H1 (cell line): ENCODE data around the gene PACSIN2. TPM values are rescaled to one million over a fixed set of nuclear protein-coding genes. Genes with fewer than 3 reads are reported as not detected.

Experiments used
- CTCF ChIA-PET: fragments of 300-600 bp; sonication (Branson Sonifier 250); formaldehyde crosslinking; loops from one replicate; lab custom pipeline; 2021; ENCODE audit not compliant: partially characterized antibody; lab: Charles Lee
- POLR2A ChIA-PET: fragments of 300-600 bp; sonication (Branson Sonifier 250); formaldehyde crosslinking; loops from one replicate; lab custom pipeline; 2021; ENCODE audit warnings: inconsistent platforms; ENCODE audit not compliant: partially characterized antibody; lab: Charles Lee
- DNase-seq, 2 experiments: peaks; one replicate each; pipeline versions ENCODE4 v3.0.0 to v3.0.0-alpha.2; 2010 to 2022; ENCODE audit warnings: low spot score in 2 of 2, low read depth in 1 of 2, mixed read lengths in 1 of 2
- FAIRE-seq: peaks from 2 replicates; lab custom pipeline; 2011; peaks lifted over from hg19 to GRCh38; lab: Jason Lieb, UNC
- H2AFZ ChIP-seq: 2 replicates; pipeline ENCODE4 v1.8.1; 2012; ENCODE audit warnings: low read length, inconsistent platforms
- H2AK5ac ChIP-seq: 2 replicates; pipeline ENCODE4 v1.6.1; 2013; ENCODE audit warnings: low read depth, low read length
- H2BK120ac ChIP-seq: replicated peaks from 2 replicates; pipeline ENCODE3; 2013; ENCODE audit warnings: low read depth, low read length, inconsistent platforms
- H2BK12ac ChIP-seq: 2 replicates; pipeline ENCODE4 v1.6.1; 2013; ENCODE audit warnings: low read depth, low read length
- H2BK15ac ChIP-seq: 2 replicates; pipeline ENCODE4 v1.6.1; 2013; ENCODE audit warnings: low read length
- H2BK20ac ChIP-seq: 2 replicates; pipeline ENCODE4 v1.6.1; 2013; ENCODE audit warnings: low read length
- H2BK5ac ChIP-seq: 2 replicates; pipeline ENCODE4 v1.6.1; 2013; ENCODE audit warnings: low read depth, low read length
- H3K14ac ChIP-seq: 2 replicates; pipeline ENCODE4 v1.6.1; 2013; ENCODE audit warnings: inconsistent platforms; ENCODE audit not compliant: insufficient read length
- H3K18ac ChIP-seq: 2 replicates; pipeline ENCODE4 v1.6.1; 2013; ENCODE audit warnings: low read length; ENCODE audit errors: extremely low read depth
- H3K23ac ChIP-seq: 2 replicates; pipeline ENCODE4 v1.6.1; 2013; ENCODE audit warnings: inconsistent platforms; ENCODE audit not compliant: insufficient read length
- H3K23me2 ChIP-seq: 2 replicates; pipeline ENCODE4 v1.6.1; 2013; ENCODE audit warnings: low read depth, low read length
- H3K27ac ChIP-seq: 2 replicates; pipeline ENCODE4 v1.6.1; 2011; ENCODE audit warnings: low read depth, low read length, inconsistent platforms
- H3K27me3 ChIP-seq, 4 experiments: replicated peaks in 1 of 4; 1 replicate in 1 of 4; 2 replicates in 3 of 4; pipeline versions ENCODE4 v1.6.1 to v1.8.1; 2011 to 2013; ENCODE audit warnings: low read length in 3 of 4, mild to moderate bottlenecking in 3 of 4, inconsistent platforms in 2 of 4, mixed read lengths in 2 of 4, moderate library complexity in 1 of 4; ENCODE audit not compliant: control insufficient read depth in 3 of 4, insufficient read depth in 3 of 4; ENCODE audit errors: extremely low read depth in 1 of 4
- H3K36me3 ChIP-seq, 4 experiments: 2 replicates each; pipeline versions ENCODE4 v1.6.1 to v1.8.1; 2011 to 2013; ENCODE audit warnings: mild to moderate bottlenecking in 4 of 4, low read length in 3 of 4, moderate library complexity in 2 of 4, control low read depth in 1 of 4, inconsistent platforms in 1 of 4; ENCODE audit not compliant: insufficient read depth in 4 of 4, control insufficient read depth in 2 of 4
- H3K4ac ChIP-seq: replicated peaks from 2 replicates; pipeline ENCODE3; 2013; ENCODE audit warnings: low read length, low read depth, mixed read lengths, inconsistent platforms; ENCODE audit not compliant: insufficient read length
- H3K4me1 ChIP-seq, 4 experiments: replicated peaks in 1 of 4; 1 replicate in 1 of 4; 2 replicates in 3 of 4; pipeline versions ENCODE4 v1.6.1 to v1.8.1; 2011 to 2013; ENCODE audit warnings: low read length in 3 of 4, inconsistent platforms in 2 of 4, mixed read lengths in 1 of 4; ENCODE audit not compliant: insufficient read depth in 4 of 4, control insufficient read depth in 3 of 4
- H3K4me2 ChIP-seq, 2 experiments: 2 replicates each; pipeline versions ENCODE4 v1.6.1 to v1.8.1; 2011 to 2013; ENCODE audit warnings: low read depth in 2 of 2, low read length in 2 of 2, control low read depth in 1 of 2, inconsistent platforms in 1 of 2, mild to moderate bottlenecking in 1 of 2; ENCODE audit not compliant: insufficient read depth in 1 of 2
- H3K4me3 ChIP-seq, 4 experiments: fragments of 200-600, 300-600 bp in 1 of 4; sonication (generic), shearing (Covaris generic), sonication (Bioruptor Twin) in 1 of 4; 2 replicates each; pipeline versions ENCODE4 v1.5.1 to v1.8.1; 2011 to 2016; ENCODE audit warnings: low read length in 4 of 4, low read depth in 3 of 4, control low read depth in 2 of 4, inconsistent platforms in 2 of 4, mild to moderate bottlenecking in 2 of 4, mixed read lengths in 1 of 4, moderate library complexity in 1 of 4; ENCODE audit not compliant: insufficient read depth in 2 of 4; ENCODE audit errors: extremely low read depth in 1 of 4
- H3K56ac ChIP-seq: replicated peaks from 2 replicates; pipeline ENCODE3; 2013; ENCODE audit warnings: low read depth, mild to moderate bottlenecking, mixed read lengths, low read length, inconsistent platforms; ENCODE audit not compliant: insufficient read length
- H3K79me1 ChIP-seq: 2 replicates; pipeline ENCODE4 v1.6.1; 2013; ENCODE audit warnings: low read depth, low read length, control low read depth
- H3K79me2 ChIP-seq, 2 experiments: 2 replicates each; pipeline versions ENCODE4 v1.6.1 to v1.8.1; 2012 to 2013; ENCODE audit warnings: low read length in 2 of 2, mild to moderate bottlenecking in 2 of 2, inconsistent platforms in 1 of 2; ENCODE audit not compliant: insufficient read depth in 2 of 2, control insufficient read depth in 1 of 2
- H3K9ac ChIP-seq, 4 experiments: replicated peaks in 1 of 4; 1 replicate in 1 of 4; 2 replicates in 3 of 4; pipeline versions ENCODE4 v1.6.1 to v1.8.1; 2011 to 2013; ENCODE audit warnings: low read depth in 3 of 4, low read length in 3 of 4, control low read depth in 2 of 4, mild to moderate bottlenecking in 2 of 4, moderate library complexity in 2 of 4, inconsistent platforms in 1 of 4; ENCODE audit errors: extremely low read depth in 1 of 4
- H3K9me3 ChIP-seq, 2 experiments: 2 replicates each; pipeline versions ENCODE4 v1.6.1 to v1.8.1; 2012 to 2013; ENCODE audit warnings: mild to moderate bottlenecking in 2 of 2, moderate library complexity in 2 of 2, control low read depth in 1 of 2, inconsistent platforms in 1 of 2, low read depth in 1 of 2, low read length in 1 of 2, mixed read lengths in 1 of 2; ENCODE audit not compliant: insufficient read depth in 2 of 2
- H4K20me1 ChIP-seq, 2 experiments: replicated peaks in 1 of 2; 2 replicates each; pipeline versions ENCODE3 to v1.8.1; 2011 to 2013; ENCODE audit warnings: inconsistent platforms in 2 of 2, low read length in 2 of 2, mild to moderate bottlenecking in 1 of 2; ENCODE audit not compliant: insufficient read depth in 2 of 2, control insufficient read depth in 1 of 2
- H4K5ac ChIP-seq: 2 replicates; pipeline ENCODE4 v1.6.1; 2013; ENCODE audit warnings: low read length, low read depth, mixed read lengths, inconsistent platforms; ENCODE audit not compliant: insufficient read length
- H4K8ac ChIP-seq: 2 replicates; pipeline ENCODE4 v1.8.0; 2013; ENCODE audit warnings: mild to moderate bottlenecking, moderate library complexity, low read length, inconsistent platforms; ENCODE audit not compliant: insufficient read depth; ENCODE audit errors: extremely low read depth
- H4K91ac ChIP-seq: replicated peaks from 2 replicates; pipeline ENCODE3; 2013; ENCODE audit warnings: low read length, mixed read lengths, inconsistent platforms; ENCODE audit not compliant: insufficient read length
- CBX5 ChIP-seq: fragments of 300-800, 300-1000 bp; sonication (generic); IDR thresholded peaks from 2 replicates; pipeline ENCODE4 v1.7.1; 2016; ENCODE audit warnings: antibody characterized with exemption, low read length, low read depth
- HDAC2 ChIP-seq, 2 experiments: fragments of 300-600 bp in 1 of 2; sonication (generic) in 1 of 2; IDR thresholded peaks; 2 replicates each; pipeline ENCODE4 v1.6.1; 2011 to 2012; ENCODE audit warnings: low read depth in 2 of 2, low read length in 2 of 2, mild to moderate bottlenecking in 2 of 2, moderate library complexity in 2 of 2, borderline replicate concordance in 1 of 2, inconsistent platforms in 1 of 2
- PHF8 ChIP-seq: fragments of 200-600 bp; sonication (generic); conservative IDR thresholded peaks from 2 replicates; pipeline ENCODE4 v1.7.1; 2012; ENCODE audit warnings: low read depth, mild to moderate bottlenecking, inconsistent platforms, low read length, moderate library complexity
- POLR2A ChIP-seq, 2 experiments: IDR thresholded peaks; 1 replicate in 1 of 2; 2 replicates in 1 of 2; pipeline ENCODE4 v1.6.1; 2011; ENCODE audit warnings: low read depth in 2 of 2, low read length in 2 of 2, mild to moderate bottlenecking in 2 of 2; ENCODE audit errors: control extremely low read depth in 1 of 2
- RNF2 ChIP-seq: fragments of 200-900, 300-1000 bp; sonication (generic); IDR thresholded peaks from 2 replicates; pipeline ENCODE4 v1.7.1; 2016; ENCODE audit warnings: borderline replicate concordance, low read depth, mild to moderate bottlenecking, antibody characterized with exemption, low read length; ENCODE audit not compliant: poor library complexity, severe bottlenecking; ENCODE audit errors: missing control alignments
- SIX5 ChIP-seq: IDR thresholded peaks from 2 replicates; pipeline ENCODE4 v1.6.1; 2011; ENCODE audit warnings: mild to moderate bottlenecking, low read depth, low read length
- SP1 ChIP-seq: IDR thresholded peaks from 2 replicates; pipeline ENCODE4 v1.6.1; 2011; ENCODE audit warnings: low read depth, low read length
- SP2 ChIP-seq: IDR thresholded peaks from 2 replicates; pipeline ENCODE4 v1.6.1; 2012; ENCODE audit warnings: mild to moderate bottlenecking, low read length, inconsistent platforms
- YY1 ChIP-seq: IDR thresholded peaks from 2 replicates; pipeline ENCODE4 v1.6.1; 2011; ENCODE audit warnings: low read depth, mild to moderate bottlenecking, low read length
- ZNF274 ChIP-seq: IDR thresholded peaks from 2 replicates; pipeline ENCODE4 v1.7.0; 2012; ENCODE audit warnings: low read length, borderline replicate concordance; ENCODE audit errors: extremely low read depth
- WGBS, 2 experiments: shearing (Covaris generic) in 1 of 2; methylation state at CpG; one replicate each; pipeline versions ENCODE4 v1.1.6 to v1.1.7; 2013 to 2015; ENCODE audit warnings: low lambda C conversion rate in 2 of 2, mixed read lengths in 2 of 2, inconsistent platforms in 1 of 2, low coverage in 1 of 2, missing lambda C conversion rate in 1 of 2; ENCODE audit not compliant: insufficient replicate concordance in 2 of 2, insufficient coverage in 1 of 2, insufficient read length in 1 of 2; ENCODE audit errors: extremely low coverage in 1 of 2, missing lambda C conversion rate in 1 of 2; 5-methylcytosine and 5-hydroxymethylcytosine counted together
- polyA plus RNA-seq, 7 experiments: library from polyadenylated mRNA; depleted of rRNA in 3 of 7; stranded (reverse) in 5 of 7; unstranded in 2 of 7; fragments of >200 nt in 5 of 7; fragments of 200-250 nt in 2 of 7; gene quantifications; 1 replicate in 5 of 7; 2 replicates in 1 of 7; 4 replicates in 1 of 7; pipeline versions ENCODE4 v1.2.1 to v1.2.3, GENCODE V29; 2011 to 2013; ENCODE audit warnings: missing spikeins in 2 of 7, mixed read lengths in 2 of 7
- total RNA-seq: library from RNA; stranded (reverse); fragmentation: NEBNext Ultra II Directional; extraction: Animal tissue kit (Norgen Biotek cat#: 25700); gene quantifications from 2 replicates; pipeline ENCODE4 v1.2.1, GENCODE V29; 2021
- TF ChIP-seq, protein P1 (sequence below): IDR thresholded peaks from 2 replicates; pipeline ENCODE4 v1.6.1; 2012; ENCODE audit warnings: low read length, inconsistent platforms

Gene PACSIN2
- total and polyA plus RNA-seq, 2 of the 8 experiments (the other 6 are each of a cell fraction or from before 2014, with no cell fraction given), result 44.8 to 64.2 TPM

GRCh38 chr22:43004362-43005035 is 10.4 kb downstream of the PACSIN2 start:
- no peak overlapping the region for H2BK5ac ChIP-seq
- no peak overlapping the region for H3K56ac ChIP-seq
- H3K18ac ChIP-seq, result no peak overlapping the region
- H3K36me3 ChIP-seq, result no peaks in the 10 kb centered on the region
- no peak overlapping the region for H3K27ac ChIP-seq
- H2BK15ac ChIP-seq, result no peak overlapping the region
- H3K23ac ChIP-seq, result no peak overlapping the region
- H3K79me2 ChIP-seq, result peaks cover 35 to 99% of the 10 kb centered on the region in 2 experiments
- H4K91ac ChIP-seq, result peak overlapping the region; percentile 9
- FAIRE-seq, result no peak
- H3K4me1 ChIP-seq, result peaks cover 13 to 38% (median 29%) of the 10 kb centered on the region in 4 experiments
- no peaks in the 10 kb centered on the region for H3K23me2 ChIP-seq
- H3K9ac ChIP-seq, result no peak overlapping the region
- H3K27me3 ChIP-seq, result no peaks in the 10 kb centered on the region
- no peak overlapping the region for H3K14ac ChIP-seq
- H2AFZ ChIP-seq, result no peak overlapping the region
- DNase-seq, result no peak
- H2BK120ac ChIP-seq, result no peak overlapping the region
- no peak overlapping the region for H2BK12ac ChIP-seq
- H3K4me2 ChIP-seq, result peak overlapping the region in 1 of 2 experiments; percentile 37; a peak in 1 of 4 replicates
- H4K20me1 ChIP-seq, result peaks cover 17 to 35% of the 10 kb centered on the region in 2 experiments
- ChIA-PET CTCF (interaction anchor here (0.5 to 2.2 kb wide), 10 partner anchors 9 to 342 kb away, joined by 3 to 8 read pairs (median 3); no protein-coding TSS in a partner anchor), POLR2A (interaction anchor here (0.6 to 8.8 kb wide), 3 partner anchors 10 to 39 kb away, joined by 3 to 94 read pairs (median 4); partner anchors contain the start of gene PACSIN2)
- H3K9me3 ChIP-seq, result no peaks in the 10 kb centered on the region
- no peak overlapping the region for H2BK20ac ChIP-seq
- peaks cover 35% of the 10 kb centered on the region for H3K79me1 ChIP-seq
- no peak overlapping the region for H2AK5ac ChIP-seq
- WGBS, 2 experiments, result 85% methylated on average over 13 of the region's 13 CpGs; no CpG with 5 or more reads in 1 of the 2 experiments
- no peak overlapping the region for H4K5ac ChIP-seq
- no peak overlapping the region for H3K4me3 ChIP-seq
- no peak overlapping the region for H3K4ac ChIP-seq
- H4K8ac ChIP-seq, result no peak overlapping the region; the same call in 1 of the 2 replicates
- TF ChIP-seq SP1, result no peak
- no peak for TF ChIP-seq ZNF274
- no peak for TF ChIP-seq POLR2A (IDR thresholded peaks at IDR 0.05; ENCODE audit: control extremely low read depth in 1 of 2, low read depth in 2 of 2, low read length in 2 of 2)
- TF ChIP-seq HDAC2 (IDR thresholded peaks at IDR 0.05; ENCODE audit: borderline replicate concordance in 1 of 2, low read depth in 2 of 2, low read length in 2 of 2), result no peak
- TF ChIP-seq YY1, result no peak
- no peak for TF ChIP-seq SP2
- no peak for TF ChIP-seq RNF2
- TF ChIP-seq SIX5, result no peak
- no peak for TF ChIP-seq PHF8
- TF ChIP-seq, protein P1, sequence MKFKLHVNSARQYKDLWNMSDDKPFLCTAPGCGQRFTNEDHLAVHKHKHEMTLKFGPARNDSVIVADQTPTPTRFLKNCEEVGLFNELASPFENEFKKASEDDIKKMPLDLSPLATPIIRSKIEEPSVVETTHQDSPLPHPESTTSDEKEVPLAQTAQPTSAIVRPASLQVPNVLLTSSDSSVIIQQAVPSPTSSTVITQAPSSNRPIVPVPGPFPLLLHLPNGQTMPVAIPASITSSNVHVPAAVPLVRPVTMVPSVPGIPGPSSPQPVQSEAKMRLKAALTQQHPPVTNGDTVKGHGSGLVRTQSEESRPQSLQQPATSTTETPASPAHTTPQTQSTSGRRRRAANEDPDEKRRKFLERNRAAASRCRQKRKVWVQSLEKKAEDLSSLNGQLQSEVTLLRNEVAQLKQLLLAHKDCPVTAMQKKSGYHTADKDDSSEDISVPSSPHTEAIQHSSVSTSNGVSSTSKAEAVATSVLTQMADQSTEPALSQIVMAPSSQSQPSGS, result no peak
- no peak for TF ChIP-seq CBX5
